GM12878 (cell line): ENCODE data around the gene AK8.

Experiments
- EP300 ChIP-seq, 2 experiments: fragments of 150-350 bp in 1 of 2; IDR thresholded peaks; 2 replicates each; pipeline ENCODE4 v1.6.1; 2011 to 2012; ENCODE audit warnings: low read depth in 2 of 2, low read length in 2 of 2, borderline replicate concordance in 1 of 2, improper control_type of control experiment in 1 of 2, inconsistent platforms in 1 of 2; ENCODE audit not compliant: control insufficient read depth in 1 of 2
- STAT1 ChIP-seq: fragments of 450-650 bp; conservative IDR thresholded peaks from 2 replicates; pipeline ENCODE4 v1.6.1; 2014; ENCODE audit warnings: antibody characterized with exemption, mild to moderate bottlenecking
- ZNF274 ChIP-seq: IDR thresholded peaks from one replicate; pipeline ENCODE4 v1.8.0; 2011; ENCODE audit not compliant: insufficient read length, insufficient read depth
- TF ChIP-seq, protein P1 (sequence below): IDR thresholded peaks from 2 replicates; pipeline ENCODE4 v1.6.1; 2011; ENCODE audit warnings: low read depth, mild to moderate bottlenecking, low read length, moderate library complexity, borderline replicate concordance; ENCODE audit errors: extremely low read depth

DNA sequence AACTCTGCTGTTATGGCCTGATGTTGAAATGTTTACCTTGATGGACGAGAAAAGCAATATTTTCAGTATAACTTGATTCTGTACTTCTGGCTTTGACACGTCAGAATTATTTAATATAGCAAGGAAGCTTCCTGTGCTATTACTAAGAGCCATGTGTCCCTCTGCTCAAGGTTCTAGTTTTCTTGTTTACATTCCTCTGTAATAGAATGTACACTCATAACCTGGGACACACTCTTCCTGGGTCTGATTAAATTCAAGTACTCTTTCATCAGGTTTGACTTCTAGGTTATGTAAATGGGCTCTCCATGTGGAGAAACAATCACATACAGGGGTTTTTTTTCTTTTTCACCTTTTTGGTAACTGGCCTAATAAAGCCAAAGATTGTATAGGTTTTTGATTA, 174.7 kb downstream of the AK8 start:
- TF ChIP-seq EP300 (IDR thresholded peaks at IDR 0.05; ENCODE audit: borderline replicate concordance in 1 of 2, control insufficient read depth in 1 of 2, low read depth in 2 of 2, low read length in 2 of 2), result no peak
- no peak for TF ChIP-seq STAT1
- no peak for TF ChIP-seq ZNF274
- TF ChIP-seq, protein P1, sequence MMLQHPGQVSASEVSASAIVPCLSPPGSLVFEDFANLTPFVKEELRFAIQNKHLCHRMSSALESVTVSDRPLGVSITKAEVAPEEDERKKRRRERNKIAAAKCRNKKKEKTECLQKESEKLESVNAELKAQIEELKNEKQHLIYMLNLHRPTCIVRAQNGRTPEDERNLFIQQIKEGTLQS, result no peak
